HG03045 (cell line): ENCODE measurements around the gene PFDN1.

ENCODE experiments used
- ATAC-seq: cut with Tn5 transposase; IDR thresholded peaks from one replicate; pipeline ENCODE4 v1.9.1; 2021; ENCODE audit warnings: mild to moderate bottlenecking, moderate library complexity; ENCODE audit not compliant: unreplicated experiment

PFDN1 gene

GRCh38 chr5:140262221-140262620 lies 40.7 kb downstream of the PFDN1 start:
- ATAC-seq = no peak

DNA sequence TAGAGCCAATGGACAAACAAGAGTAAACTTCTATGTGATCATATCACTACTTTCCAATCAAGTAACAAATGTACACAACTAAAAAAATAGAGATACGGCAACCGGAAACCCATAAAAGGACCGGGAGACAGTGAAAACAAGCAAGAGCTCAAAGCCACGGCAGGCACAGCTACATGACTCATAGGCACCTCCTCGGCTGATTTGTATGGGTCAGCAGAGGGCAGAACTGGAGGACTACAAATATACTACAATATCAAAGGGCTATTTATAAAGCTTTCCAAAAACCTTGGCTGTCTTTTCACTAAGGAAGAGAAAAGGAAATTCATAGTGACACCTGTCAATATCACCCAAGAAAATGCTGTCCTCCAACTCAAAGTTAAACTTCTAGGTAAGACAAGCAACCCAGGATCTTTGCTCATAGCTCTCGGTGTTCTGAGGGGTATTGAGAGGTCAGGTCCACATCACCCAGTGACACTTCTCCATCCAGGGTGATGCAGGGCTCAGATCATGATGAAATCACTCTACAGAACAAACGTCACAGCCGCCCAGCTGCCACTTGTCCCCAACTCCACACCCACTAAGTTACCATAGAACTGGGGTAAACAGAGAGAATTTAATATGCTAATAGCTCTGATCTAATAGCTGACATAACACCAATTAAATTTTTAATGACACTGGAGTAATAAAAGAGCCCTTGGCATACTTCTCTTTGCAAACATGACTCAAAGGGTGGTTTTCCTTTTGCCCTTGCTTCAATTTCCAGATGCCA lies 41.3 kb downstream of the PFDN1 start:
- no peak for ATAC-seq

DNA sequence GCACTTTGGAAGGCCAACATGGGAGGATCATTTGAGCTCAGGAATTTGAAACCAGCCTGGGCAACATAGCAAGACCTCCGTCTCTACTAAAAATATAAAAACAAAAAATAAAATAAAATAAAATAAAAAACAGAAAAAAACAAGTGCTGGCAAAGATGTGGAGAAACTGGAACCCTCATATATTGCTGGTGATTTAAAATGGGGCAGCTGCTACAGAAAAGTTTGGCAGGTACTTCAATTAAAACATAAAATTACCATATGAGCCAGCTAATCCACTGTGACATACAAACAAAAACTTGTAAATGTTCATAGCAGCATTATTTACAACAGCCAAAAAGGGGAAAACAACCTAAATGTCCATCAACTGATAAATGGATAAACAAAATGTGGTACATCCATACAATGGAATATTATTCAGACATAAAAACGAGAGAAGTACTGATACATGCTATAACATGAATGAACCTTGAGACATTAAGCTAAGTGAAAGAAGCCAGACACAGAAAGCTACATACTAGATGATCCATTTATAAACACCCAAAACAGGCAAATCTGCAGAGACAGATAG lies 42.7 kb downstream of the PFDN1 start:
- no peak for ATAC-seq

- ATAC-seq = no peak
Observed at GRCh38 chr5:140259500-140259899, 43.4 kb downstream of the PFDN1 start.

DNA sequence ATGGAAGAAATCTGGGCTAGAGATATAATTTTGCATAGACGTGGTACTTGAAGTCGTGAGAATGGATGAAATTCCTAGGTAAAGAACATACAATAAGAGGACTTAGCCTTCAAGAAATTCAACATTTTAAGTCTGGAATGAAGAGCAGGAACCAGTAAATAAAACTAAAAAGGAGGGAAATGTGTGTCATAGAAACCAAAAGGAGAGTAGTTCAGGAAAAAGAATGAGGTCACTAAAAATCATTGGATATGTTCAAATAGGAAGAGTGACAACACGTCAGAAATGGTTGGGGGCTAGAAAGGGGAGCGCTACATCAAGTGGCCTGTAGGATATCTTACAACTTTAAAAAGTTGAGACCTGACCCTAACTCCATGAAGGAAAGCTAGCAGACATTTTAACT lies 44.0 kb downstream of the PFDN1 start:
- no peak for ATAC-seq

DNA sequence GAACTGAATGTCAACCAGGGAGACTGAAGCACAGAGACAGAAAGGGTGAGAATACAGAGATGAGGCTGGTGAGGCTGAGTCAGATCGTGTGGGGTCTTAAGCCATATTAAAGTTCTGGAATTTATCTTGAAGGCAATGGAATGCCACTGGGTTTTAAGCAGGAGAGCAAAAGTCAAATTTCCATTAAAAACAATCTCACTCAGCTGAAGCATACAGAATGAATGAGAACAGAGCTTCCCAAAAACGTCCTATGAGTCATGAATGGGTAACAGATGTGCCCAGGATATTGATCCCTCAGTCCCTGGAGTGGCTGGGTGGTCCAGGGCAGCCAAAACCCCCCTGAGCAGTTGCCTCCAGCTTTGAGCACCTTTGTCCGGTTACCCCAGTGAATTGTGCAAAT lies 44.9 kb downstream of the PFDN1 start:
- no peak for ATAC-seq

DNA sequence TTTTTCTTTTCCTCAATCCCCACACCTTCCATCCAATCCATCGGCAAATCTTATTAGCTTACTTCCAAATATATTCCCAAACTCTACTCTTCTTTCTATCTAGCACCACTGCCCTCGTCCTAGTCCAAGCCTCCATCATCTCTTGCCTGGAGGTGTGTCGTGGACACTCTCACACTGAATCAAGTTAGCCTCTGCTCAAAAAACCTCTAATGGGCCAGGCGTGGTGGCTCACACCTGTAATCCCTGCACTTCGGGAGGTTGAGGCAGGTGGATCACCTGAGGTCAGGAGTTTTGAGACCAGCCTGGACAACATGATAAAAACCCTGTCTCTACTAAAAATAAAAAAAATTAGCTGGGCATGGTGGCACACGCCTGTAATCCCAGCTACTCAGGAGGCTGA lies 46.2 kb downstream of the PFDN1 start:
- no peak for ATAC-seq

DNA sequence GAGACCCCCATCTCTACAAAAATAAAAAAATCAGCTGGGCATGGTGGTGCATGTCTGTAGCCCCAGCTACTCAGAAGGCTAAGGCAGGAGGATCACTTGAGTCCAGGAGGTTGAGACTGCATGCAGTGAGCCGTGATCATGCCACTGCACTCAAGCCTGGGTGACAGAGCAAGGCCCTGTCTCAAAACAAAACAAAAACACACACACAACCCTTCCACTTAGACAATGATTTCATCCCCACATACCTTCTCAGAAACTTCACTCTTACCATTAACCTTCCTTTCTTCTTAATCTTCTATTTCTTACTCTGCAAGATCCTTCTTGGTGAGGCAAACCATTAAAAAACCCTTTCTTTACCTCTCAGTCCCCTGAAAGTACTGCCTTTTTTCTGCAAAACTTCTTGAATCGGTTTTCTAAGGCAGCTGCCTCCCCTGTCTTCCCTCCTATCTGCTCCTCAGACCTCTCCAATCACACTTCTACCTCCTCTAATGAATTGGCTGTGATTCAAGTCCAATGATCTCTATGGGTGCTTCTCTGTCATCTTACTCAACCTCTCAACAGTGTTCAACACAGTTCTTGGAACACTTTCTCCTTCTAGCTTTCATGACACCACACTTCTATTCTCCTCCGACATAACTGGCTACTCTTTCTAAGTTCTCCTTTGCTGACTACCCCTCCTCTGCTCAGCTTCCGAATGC lies 47.3 kb downstream of the PFDN1 start:
- no peak for ATAC-seq

GRCh38 chr5:140253985-140254384 lies 48.9 kb downstream of the PFDN1 start:
- ATAC-seq = no peak

GRCh38 chr5:140252470-140253126 lies 50.3 kb downstream of the PFDN1 start:
- no peak for ATAC-seq

GRCh38 chr5:140251527-140251973 lies 51.4 kb downstream of the PFDN1 start:
- ATAC-seq = peak; percentile 45

- no peak for ATAC-seq
Observed at GRCh38 chr5:140250386-140250785, 52.5 kb downstream of the PFDN1 start.

DNA sequence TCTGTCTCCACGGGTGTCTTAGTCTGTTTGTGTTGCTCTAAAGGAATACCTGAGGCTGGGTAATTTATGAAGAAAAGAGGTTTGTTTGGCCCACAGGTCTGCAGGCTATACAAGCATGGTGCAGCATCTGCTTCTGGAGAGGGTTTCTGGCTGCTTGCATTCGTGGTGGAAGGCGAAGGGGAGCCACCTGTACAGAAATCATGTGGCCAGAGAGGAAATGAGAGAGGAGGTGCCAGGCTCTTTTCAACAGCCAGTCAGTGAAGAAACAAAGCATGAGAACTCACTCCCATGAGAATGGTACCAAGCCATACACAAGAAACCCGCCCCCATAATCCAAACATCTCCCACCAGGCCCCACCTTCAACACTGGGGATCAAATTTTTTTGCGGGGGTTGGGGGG lies 53.4 kb downstream of the PFDN1 start:
- no peak for ATAC-seq

DNA sequence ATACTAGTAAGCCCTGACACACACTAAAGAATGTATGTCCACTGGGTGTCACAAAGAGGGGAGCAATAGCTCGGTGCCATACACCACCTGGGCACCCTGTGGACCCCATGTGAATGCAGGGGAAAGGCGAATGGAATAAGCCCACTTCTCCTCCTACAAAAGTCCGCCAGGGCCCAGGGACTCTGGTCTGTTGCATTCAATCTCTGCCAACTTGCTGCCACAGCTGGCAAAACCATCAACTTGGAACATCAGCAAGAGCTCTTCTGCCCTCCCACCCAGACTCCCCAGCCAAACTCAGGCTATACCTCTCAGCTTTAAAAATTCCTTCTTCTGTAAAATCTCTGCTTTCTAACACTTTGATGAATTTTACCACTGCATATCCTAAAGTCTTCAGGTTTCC lies 54.5 kb downstream of the PFDN1 start:
- ATAC-seq = no peak

GRCh38 chr5:140246378-140247122 lies 56.4 kb downstream of the PFDN1 start:
- ATAC-seq = no peak

GRCh38 chr5:140245926-140246325 lies 57.0 kb downstream of the PFDN1 start:
- ATAC-seq = no peak

DNA sequence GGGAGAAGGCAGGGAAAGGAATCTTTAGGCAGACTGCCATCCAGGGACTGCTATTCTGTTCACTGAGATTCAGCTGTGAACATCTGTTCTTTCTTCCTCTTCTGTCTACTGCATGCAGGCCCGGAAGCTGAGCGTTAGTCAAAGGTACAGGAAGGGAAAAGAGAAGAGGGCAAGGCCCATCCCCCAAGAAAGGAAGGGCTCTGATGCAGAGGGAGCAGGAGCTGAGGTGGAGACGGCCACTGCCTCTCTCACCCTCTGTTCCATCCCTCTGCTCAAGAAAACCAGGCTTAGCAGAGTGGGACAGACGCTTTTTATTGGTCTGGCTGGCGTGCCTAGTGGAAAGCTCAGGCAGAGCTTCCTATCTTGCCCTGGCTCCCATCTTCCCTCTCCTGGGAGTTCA lies 57.6 kb downstream of the PFDN1 start:
- ATAC-seq = no peak

DNA sequence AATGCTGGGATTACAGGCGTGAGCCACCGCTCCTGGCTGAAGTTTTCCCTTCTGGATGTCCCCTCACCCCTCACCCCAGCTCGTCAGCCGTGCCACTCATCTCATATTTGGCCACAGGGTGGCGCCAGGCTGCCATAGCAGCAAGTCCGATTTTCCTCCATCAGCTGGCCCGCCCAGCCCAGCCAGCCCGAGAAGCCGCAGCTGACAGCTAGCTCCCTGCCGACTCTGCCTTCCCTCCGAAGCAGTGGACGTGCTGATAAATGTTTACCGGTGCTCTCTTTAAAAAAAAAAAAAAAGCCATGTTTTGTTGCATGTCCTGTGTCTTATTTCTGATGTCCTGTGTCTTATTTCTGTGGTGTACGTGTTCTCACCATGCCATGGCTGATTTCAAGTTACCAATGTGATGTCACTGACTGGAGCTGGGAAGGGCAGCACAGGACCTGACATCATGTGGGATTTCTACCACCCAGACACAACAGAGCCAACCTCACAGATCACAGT lies 58.3 kb downstream of the PFDN1 start:
- peak; percentile 64 for ATAC-seq

DNA sequence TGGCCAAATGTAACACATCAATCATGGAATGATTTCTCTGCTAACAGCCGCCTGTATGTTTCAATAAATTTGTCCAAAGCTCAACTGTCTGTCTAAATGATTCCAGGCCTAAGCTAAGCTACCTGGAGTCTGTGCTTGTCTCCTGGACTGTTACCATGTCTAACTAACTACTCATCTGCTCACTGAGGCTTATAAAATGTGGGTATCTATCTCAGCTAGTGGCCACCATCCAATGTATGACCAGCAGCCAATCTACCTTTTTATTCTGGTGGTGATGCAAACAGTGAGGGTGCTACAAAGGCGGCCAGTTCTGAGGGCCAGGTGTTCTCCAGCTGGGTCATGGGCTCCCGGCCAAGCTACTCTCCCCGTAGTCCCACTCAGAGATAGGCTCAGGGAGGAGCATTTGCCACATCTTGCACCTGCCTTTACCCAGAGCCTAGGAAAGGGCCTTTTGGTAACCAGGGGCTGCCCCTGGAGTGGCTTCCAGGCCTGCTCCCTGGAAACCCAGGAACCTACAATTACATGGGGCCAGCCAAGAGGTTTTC lies 59.1 kb downstream of the PFDN1 start:
- no peak for ATAC-seq

GRCh38 chr5:140242890-140243585 lies 59.9 kb downstream of the PFDN1 start:
- ATAC-seq = no peak
